SH-SY5Y (cell line): Measurements from ENCODE around the gene TCP10L.

ENCODE experiments used
- GATA2 ChIP-seq: IDR thresholded peaks from 2 replicates; pipeline ENCODE4 v1.6.1; 2011; ENCODE audit warnings: mild to moderate bottlenecking, low read depth, low read length
- GATA3 ChIP-seq: IDR thresholded peaks from 2 replicates; pipeline ENCODE4 v1.6.1; 2011; ENCODE audit warnings: low read depth, mild to moderate bottlenecking, low read length, moderate library complexity

DNA sequence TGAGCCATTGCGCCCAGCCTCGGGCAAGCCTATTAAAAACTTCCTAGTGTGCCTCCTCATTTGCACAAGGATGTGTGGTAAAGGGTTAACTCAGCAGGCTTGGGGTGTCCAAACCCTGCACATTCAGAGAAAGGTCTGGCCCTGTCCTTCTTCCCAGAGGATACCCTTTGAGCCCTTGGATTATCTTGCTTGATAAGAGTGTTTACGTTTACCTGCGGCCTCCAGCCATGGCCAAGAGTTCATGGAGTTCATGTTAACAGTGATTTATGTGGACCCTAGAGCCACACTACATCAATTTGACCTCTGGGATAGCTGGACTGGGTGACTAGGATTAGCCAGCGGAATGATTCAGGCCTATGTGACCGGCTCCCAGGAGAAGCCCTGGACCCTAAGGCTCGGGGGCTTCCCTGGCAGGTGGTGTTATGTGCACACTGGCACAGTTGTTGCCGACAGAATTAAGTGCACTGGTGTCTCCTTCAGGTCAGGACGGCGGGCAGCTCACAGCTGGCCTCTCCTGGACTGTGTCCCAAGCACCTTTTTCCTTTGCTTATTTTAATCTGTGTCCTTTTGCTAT lies 7.7 kb upstream of the TCP10L start:
- TF ChIP-seq GATA2 (no peak), GATA3 (no peak)
